Stimulated activated CD4-positive, alpha-beta T cell treated with anti-CD3 and anti-CD28 coated beads, Interleukin-12 subunit alpha, Interleukin-12 subunit beta, amount 100 ng/mL, for 24 hours (primary cell): ENCODE results near the gene ADRA2C.

ENCODE experiments used
- DNase-seq, 2 experiments: peaks; one replicate each; pipeline ENCODE4 v3.0.0-alpha.2; 2020; ENCODE audit warnings: low read depth in 2 of 2

The ADRA2C gene

DNA sequence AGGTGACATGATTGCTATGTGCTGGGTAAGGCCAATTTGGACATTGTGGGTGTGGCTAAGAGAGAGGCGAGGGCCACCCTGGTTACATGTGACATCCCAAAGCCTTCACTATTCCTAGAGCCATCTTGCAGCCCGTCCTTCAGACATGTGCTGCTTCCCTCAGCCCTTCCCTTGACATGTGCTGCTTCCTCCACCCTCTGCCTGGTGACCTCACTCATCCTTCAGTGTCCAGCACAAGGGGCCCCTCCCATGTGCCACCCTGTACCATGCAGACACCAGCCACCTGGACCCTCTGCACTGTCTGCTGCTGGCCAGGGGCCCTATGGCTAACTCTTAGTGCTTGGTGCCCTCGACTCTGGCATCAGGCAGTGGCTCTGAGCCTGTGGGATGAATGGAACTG lies 27.4 kb downstream of the ADRA2C start:
- DNase-seq: no peak

DNA sequence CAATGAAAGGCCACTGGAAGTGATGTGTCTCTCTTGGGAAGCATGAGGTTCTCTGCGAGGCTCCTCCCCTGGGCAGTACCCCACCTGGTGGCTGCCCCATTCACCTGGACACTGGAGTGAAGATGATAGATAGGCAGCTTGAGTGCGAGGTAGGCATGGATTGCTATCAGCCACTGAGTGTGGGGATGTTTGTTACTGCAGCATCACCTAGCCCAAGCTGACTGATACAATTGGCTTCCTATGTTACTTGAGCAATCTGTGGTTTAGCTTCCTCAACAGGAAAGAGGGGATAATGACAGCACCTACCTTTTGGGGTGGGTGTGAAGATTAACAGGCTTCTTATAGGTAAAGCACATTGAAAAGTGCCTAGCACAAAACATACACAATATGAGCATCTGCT lies 30.8 kb downstream of the ADRA2C start:
- DNase-seq: no peak

DNA sequence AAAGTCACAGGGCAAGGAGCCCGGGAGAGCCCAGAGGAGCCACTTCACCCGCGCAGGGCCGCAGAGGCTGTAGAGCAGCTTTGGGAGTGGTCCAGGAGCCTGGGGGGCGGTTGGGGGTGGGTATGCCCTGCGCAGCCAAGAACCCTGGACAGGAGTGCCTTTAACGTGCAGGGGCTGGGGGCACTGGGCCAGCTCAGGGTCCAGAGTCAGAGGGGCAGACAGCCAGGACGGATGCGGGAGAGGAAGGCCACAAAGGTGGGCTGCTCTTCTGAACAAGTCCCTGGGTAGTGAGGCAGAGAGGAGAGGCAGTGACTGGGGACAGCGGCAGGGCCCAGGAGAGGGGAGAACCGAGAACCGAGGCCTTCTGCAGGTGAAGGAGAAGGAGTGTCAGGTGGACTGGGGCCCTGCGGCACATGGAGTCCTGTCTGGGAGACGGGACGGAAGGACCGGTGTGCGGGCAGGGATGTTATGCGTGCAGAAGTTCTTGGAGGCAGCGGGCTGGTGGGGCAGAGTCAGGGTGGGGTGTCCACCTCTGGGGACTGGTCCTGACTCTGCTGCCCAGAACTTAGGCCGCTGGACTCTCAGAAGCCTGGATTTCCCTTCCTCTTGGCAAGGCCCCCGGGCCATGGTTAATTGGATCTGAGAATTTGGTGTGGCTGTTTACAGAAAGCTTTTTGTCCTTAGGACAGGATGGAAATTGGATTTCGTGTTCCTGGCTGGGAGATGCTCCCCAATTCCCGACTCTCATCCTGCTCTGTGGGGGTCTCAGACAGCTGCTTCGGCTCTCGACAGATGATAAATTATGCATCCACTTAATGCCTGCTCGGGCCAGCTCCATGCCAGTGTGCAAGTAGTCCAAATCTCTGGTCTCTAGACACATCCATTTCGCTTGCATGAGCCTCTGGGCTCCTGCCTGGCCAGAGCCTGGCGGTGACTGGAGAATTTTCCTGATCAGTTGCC lies 31.9 kb downstream of the ADRA2C start:
- no peak for DNase-seq

DNA sequence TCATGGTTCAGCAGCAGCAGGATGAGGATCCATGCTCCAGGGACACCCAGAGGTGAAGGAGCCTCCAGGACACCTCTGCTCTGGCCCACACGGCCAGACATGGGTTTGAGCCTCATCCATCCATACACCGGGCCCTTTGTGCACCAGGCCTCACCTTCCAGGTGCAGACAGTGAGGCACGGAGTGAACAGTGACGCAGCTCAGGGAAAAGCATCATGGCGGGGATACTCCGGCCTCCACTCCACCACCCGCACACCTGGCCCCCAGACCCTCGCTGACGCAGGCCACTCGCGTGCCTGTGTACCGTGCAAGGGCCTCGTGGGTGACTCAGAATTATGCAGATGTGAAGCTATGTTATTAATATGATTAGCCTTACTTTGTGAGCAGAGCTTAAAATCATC lies 33.3 kb downstream of the ADRA2C start:
- DNase-seq: no peak

DNA sequence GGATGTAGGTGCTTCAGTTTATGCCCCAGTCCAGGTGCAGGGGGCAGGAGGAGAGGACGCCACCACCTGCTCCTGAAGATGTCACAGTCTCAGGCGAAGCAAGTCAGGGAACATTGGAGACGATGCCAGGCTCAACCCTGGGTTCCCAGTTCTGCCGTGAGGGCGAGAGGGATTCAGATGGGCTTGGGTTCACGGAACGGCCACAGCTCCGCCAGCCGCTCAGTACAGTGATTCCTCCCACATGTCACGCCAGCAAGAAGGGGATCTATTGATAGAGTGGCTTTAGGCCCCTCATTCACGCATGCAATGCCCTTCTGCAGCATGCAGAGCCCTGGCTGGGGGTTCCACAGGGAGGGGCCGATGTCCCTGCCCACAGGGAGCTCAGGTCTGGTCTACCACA lies 34.2 kb downstream of the ADRA2C start:
- no peak for DNase-seq

DNA sequence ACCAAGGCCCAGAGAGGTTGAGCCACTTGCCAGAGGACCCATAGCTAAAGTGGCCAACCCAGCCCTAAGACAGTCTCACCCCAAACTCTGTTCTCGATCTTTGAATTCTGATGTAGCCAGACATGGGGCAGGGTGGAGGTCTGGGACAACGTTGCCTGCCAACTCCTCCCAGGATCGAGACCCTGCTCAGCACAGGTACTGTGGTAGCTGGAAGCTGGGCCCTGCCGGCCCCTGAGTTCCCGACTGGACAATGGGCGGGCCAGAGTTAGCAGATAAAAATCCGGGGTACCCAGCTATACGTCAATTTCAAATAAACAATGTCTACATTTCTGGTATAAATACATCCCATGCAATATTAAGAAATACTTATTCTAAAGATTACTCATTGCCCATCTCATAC lies 35.3 kb downstream of the ADRA2C start:
- DNase-seq: no peak

DNA sequence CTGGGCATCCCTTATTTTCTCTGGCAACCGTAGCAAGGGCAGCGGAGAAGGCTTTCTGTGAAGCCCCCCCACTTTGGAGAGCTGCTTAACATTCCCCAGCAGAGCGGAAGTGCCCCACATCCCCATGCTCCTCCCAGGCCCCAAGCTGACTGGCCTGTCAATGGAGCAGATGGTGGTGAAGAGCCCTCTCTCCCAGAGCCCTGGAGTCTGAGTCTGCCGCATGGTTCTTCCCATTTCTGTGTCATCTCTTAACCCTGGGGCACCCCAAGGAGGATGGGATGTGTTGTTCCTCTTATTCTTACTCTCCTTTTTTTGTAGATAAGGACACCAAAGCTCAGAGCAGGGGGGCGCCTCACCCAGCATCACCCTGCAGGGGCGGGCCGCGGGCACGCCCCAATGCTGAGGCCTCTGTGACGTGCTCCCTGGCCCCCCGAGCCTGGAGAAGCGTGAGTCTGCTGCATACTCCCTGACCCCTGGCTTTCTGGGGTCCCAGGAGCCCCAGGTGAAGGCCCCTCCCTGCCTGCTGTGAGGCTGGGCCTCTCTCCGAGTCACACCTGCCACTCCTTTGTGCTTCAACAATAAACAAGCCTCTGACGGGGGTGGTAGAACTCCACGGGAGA lies 35.9 kb downstream of the ADRA2C start:
- no peak for DNase-seq

DNA sequence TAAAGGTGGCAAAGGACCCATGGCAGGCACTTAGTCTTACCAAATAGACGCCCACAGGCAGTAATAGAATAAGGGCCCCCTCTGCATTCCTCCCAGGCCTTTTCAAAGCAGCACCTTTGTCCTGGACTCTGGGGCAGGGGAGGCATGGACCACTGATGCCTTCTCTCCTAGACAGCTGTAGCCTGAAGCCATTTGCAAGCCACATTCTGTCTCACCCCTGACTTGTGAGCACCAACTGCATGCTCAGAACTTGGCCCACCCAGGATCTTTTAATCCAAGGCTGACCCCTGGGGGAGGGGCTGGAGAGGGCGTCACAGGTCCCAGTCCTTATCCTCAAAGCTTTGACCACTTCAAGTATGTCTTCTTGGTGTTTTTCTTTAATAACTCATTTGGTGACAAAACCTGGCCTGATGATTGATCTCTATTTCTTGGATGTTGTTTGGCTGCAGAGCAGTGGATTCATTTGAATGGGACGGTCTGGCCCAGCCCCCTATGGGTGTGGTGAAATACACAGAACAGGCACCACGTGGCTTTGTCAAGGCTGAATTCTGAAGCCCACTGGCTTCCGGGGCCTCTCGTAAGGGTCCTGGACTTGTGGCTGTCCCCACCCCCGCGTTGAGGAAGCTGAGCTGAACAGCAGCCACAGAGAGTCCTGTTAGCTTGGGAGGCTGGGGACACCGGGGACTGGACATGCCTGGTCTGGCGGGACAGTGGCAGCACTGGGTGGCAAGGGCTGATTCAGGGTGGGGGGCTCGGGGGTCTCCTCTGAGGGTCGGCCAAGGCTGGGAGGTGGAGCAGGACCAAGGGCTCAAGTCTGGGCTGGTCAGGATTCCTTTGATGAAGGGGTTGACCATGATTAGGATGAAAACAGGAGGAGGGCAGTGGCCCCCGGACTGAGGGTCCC lies 36.6 kb downstream of the ADRA2C start:
- no peak for DNase-seq

DNA sequence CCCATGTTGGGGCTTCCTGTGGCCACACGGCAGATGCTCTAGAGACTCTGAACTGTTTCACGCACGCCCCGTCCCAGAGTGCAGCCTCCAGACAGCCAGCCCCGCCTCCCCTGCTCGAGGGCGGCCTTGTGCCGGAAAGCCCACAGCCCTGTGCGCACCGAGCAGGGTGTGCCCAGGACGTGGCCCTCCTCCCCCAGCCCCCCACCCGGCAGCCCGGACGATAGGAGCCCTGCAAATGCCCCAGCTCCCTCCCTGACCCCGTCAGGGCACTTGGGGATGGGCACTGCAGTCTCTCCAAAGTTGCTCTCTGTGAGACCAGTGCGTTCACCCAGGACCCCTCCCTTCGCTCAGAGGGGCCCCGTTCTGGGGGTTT lies 37.3 kb downstream of the ADRA2C start:
- DNase-seq: no peak

DNA sequence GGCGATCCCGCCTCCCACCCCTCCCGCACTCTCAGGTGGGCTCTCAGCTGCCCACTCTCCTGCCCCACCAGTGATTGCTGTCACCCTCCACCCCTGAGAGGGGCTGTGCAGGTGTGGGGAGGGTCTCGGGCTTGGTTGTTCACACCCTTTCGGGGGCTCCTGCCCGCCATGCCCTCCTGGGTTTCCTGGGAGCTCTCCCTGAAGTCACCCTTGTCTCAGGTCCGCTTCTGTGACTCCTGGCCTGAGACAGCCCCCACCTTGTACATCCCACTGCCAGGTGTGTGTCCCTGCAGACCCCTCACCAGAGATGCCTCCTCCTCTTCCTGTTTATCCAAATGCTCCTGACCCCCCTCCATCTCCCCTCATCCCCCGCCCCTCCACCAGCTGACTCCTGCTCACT lies 37.8 kb downstream of the ADRA2C start:
- no peak for DNase-seq

DNA sequence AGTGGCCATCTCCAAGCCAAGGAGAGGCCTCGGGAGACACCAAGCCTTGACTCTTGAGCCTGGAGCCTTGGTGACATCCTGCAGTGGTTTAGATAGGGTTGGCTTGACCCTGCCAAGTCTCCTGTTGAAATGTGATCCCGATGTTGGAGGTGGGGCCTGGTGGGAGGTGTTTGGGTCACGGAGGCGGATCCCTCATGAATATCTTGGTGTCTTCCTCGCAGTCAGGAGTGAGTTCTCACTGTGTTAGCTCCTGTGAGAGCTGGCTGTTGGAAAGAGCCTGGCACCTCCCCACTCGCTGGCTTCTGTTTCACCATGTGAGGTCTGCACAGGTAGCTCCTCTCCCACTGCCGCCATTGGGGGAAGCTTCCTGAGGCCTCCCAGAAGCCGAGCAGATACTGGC lies 38.8 kb downstream of the ADRA2C start:
- DNase-seq: no peak

DNA sequence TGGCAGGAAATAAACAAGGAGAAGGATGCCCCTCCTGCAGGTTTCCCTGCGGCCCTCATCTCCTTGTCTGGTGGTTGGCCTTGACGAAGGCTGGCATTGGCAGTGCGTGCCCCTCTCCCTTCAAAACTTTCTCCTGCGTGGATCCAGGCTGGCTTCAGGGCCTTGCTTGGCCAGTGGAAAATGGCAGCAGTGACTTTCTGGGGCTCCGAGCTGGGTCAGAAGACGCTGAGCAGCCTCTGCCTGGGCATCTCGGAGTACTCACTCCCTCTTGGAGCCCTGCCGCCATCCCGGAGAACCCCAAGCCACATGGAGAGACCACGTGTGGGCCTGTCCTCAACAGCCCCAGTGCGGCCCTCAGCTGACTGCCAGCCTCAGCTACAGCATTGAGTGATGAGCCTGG lies 39.5 kb downstream of the ADRA2C start:
- no peak for DNase-seq

DNA sequence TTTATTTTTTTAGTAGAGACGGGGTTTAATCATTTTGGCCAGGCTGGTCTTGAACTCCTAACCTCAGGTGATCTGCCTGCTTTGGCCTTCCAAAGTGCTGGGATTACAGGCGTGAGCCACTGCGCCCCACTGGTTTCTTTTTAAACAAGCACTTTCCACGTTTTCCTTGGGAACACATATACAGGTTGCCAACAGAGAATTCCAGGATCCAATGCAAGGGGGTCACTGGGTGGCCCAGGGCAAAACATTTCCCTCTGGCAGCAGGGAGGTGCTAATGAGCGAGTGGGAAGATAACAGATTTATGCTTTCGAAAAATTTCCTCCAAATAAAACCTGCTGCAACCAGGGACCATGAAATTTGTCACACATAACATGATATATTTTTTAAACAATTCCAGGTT lies 41.1 kb downstream of the ADRA2C start:
- DNase-seq: no peak

DNA sequence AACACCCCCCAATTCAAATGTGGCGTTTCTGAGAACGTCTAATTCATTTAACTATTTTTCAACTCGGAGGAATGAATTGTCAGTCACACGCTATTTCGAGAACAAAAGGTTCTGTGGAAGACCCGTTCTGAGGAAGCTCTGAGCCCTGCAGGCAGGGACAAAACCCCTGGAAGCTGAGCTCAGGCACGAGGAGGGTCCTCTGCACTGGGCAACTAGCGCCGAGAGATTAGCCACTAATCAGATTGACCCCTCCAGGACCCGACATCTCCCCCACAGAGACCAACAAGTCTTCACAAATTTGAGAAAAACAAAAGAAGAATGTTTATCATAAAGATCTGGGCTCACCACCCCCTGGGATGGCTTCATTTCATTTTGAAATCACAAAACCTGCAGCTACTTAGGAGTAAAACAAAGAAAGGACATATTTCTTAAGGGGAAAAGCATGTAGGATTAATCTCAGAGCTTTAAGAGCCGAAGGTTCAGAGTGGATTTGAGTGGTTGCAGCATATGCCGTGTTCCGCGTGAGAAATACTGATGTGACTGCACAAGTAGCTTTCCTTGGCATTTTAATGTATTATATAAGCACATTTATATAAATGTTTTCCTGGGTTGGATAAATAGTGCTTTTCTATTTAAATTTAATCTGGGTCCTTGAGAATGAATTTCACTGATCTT lies 41.8 kb downstream of the ADRA2C start:
- DNase-seq: no peak

DNA sequence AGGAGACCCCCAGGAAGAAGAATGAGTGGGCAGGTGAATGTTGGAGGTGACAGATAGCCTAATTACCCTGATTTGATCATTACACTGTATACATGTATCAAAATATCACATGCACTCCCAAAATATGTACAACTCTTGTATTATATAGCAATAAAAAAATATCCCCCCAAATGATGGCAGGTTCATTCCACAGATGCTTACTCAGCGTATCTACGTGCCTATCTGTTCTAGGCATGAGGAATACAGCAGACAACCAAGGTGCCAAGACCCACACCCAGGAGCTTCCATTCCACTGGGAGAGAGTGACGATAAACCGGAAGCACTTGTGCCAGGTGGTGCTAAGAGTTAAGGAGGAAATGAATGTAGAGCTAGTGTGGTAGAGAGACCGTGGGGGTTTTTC lies 42.4 kb downstream of the ADRA2C start:
- DNase-seq: no peak

DNA sequence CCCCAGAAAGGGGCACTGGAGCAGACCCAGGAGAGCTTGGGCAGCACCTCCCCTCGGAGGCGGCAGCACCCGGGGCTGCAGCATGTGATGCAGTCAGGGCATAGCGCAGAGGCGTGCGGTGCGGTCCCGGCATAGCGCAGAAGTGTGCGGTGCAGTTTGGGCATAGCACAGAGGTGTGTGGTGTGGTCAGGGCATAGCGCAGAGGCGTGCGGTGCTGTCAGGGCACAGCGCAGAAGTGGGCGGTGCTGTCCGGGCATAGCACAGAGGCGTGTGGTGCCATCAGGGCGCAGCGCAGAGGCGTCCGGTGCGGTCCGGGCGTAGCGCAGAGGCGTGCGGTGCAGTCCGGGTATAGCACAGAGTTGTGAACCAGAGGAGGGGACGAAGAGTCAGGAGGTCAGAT lies 42.8 kb downstream of the ADRA2C start:
- DNase-seq: no peak

DNA sequence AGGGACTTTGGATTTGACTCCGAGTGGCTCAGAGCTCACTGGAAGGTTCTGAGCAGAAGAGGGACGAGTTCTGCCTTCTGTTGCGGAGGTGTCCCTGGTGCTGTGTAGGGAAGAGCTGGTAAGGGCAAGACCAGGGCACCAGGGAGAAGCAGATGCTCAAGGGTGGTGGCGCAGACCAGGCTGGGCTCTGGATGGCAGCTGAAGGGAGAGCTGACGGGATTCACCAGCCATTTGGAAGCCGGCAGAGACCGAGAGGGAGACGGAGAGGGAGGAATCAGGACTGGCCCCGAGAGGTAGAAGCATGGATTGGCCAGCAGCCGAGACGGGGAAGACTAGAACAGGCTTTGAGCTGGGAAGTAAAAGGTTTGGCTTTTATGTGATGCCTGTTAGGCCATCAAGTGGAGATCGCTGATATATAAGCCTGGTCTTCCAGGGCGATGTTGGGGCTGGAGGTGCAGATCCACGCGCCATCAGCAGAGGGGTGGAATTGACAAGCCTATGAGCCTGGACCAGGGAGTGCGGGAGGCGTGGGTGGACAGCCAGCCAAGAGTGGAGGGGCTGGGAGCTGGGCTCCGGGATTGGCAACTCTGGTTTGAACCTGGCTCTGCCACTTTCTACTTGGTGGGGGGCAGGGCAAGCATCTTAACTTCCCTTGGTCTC lies 43.4 kb downstream of the ADRA2C start:
- no peak for DNase-seq

DNA sequence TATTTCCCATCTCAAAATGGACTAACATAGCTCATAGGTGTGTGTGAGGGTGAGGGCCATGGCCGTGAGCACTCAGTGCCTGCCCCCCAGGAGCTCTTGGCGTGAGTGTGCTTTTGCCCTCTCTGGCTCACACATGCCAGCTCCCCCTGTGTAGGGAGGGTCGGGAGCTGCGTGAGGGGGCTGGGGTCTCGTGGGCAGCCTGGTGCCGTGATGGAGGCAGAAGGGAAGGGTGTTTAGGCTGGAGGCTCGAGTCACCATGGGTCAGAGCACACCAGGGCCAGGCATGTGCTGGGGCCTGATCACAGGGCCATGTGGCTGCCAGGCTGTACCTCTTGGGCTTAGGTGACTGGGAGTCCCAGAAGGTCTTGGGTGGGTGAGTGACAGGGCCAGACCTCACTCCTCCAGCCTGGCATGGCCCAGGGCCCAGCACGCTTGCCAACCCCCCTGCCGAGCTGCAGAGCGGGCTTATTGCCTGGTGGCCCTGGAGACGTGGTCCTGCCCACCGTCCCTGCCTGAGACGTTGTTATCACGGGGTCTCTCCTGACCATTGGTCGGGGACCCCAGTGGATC lies 44.0 kb downstream of the ADRA2C start:
- DNase-seq: no peak

DNA sequence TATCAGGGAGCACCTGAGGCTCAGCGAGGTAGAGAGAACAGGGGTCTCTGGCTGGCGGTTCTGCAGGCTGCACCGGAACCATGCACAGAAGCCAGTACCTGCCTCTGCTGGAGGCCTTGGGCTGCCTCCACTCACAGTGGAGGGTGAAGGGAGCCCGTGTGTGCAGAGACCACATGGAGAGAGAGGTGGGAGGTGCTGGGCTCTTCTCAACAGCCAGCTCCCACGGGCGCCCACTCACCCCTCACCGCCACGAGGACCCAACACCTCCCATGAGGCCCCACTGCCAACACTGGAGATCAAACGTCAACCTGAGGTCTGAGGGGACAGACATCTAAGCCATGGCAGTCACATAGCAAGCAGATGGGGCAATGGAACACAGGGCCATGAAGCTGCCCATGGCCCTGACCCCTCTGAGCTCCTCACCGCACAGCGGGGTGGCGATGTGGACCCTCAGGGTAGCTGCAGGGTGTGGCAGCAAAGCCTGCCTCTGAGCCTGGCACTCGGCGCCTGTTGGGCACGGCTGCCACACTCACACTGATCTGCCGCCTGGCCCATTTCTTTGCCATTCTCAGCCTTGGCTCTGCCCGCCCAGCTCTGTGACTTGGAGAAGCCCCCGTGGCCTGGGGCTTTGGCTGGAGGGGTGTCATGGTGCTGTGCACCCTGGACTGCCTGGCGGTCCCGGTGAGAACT lies 44.8 kb downstream of the ADRA2C start:
- no peak for DNase-seq

DNA sequence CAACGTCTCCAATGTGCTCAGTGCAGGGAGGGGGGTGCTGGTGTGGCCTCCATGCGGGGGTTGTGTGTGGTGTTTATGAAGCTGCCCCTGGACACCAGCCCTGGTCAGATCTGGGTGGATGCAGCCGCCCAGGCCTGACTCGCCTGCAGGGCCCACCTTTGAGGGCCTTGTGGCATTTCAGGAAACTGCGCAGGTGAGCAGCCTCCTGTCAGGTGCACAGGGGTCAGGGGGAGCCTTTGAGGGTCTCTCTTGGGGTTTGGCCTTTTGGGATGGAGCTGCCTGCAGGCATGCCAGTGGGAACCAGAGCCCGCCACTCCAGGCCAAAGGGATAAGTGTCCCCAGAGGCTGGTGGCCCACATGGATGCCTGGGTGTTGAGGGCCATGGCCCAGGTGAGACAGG lies 45.4 kb downstream of the ADRA2C start:
- DNase-seq: no peak
